ENCODE measurements around the gene RETREG2. TPM values are rescaled to one million over a fixed set of nuclear protein-coding genes. Genes with fewer than 3 reads are reported as not detected.
"Not testable (repeated sequence)": the region's sequence is repeated elsewhere in the genome, so short reads cannot be mapped to it uniquely, and the experiment has no call there.

The RETREG2 gene
- polyA plus RNA-seq, 1 donor from 2014 or later: 55.6 TPM

GRCh38 chr2:219198974-219199373 lies 20.9 kb downstream of the RETREG2 start:
- Mint-ChIP-seq H3K4me1 (no peaks in the 10 kb centered on the region), H3K4me3 (no peak overlapping the region), H3K27ac (no peak overlapping the region)

GRCh38 chr2:219199470-219200211 lies 21.6 kb downstream of the RETREG2 start:
- H3K4me1 Mint-ChIP-seq: no peaks in the 10 kb centered on the region
- no peaks in the 10 kb centered on the region for H3K27me3 Mint-ChIP-seq
- no peaks in the 10 kb centered on the region for H3K36me3 Mint-ChIP-seq
- H3K9me3 Mint-ChIP-seq: no peaks in the 10 kb centered on the region
- no peak overlapping the region for H3K4me3 Mint-ChIP-seq
- H3K27ac Mint-ChIP-seq: peak overlapping the region in 1 of 3 donors; percentile 27

More at GRCh38 chr2:219198974-219199373, 20.9 kb downstream of the RETREG2 start:
- Mint-ChIP-seq H3K27me3 (no peaks in the 10 kb centered on the region), H3K36me3 (no peaks in the 10 kb centered on the region), H3K9me3 (no peaks in the 10 kb centered on the region)

GRCh38 chr2:219200502-219201326 lies 22.6 kb downstream of the RETREG2 start:
- H3K27ac Mint-ChIP-seq: peak overlapping the region in 1 of 3 donors; percentile 36

GRCh38 chr2:219201331-219201730 lies 23.3 kb downstream of the RETREG2 start:
- not testable (repeated sequence) for H3K4me1 Mint-ChIP-seq, H3K4me3 Mint-ChIP-seq, H3K36me3 Mint-ChIP-seq, H3K27ac Mint-ChIP-seq, H3K9me3 Mint-ChIP-seq, H3K27me3 Mint-ChIP-seq

More at GRCh38 chr2:219200502-219201326, 22.6 kb downstream of the RETREG2 start:
- H3K4me1 Mint-ChIP-seq, H3K27me3 Mint-ChIP-seq, H3K36me3 Mint-ChIP-seq, H3K9me3 Mint-ChIP-seq: not testable (repeated sequence)
- H3K4me3 Mint-ChIP-seq: peak overlapping the region in 2 of 4 donors; percentile 5 to 8

- peak overlapping the region in 1 of 3 donors; percentile 27 for H3K27ac Mint-ChIP-seq
- peak overlapping the region in 2 of 4 donors; percentile 60 to 83 for H3K4me3 Mint-ChIP-seq
- H3K4me1 Mint-ChIP-seq: peaks cover 1 to 11% (median 10%) of the 10 kb centered on the region in 3 donors
- no peaks in the 10 kb centered on the region for H3K27me3 Mint-ChIP-seq
- H3K36me3 Mint-ChIP-seq: no peaks in the 10 kb centered on the region
- no peaks in the 10 kb centered on the region for H3K9me3 Mint-ChIP-seq
These were observed 26.5 kb downstream of the RETREG2 start for GRCh38 chr2:219204425-219205164.

GRCh38 chr2:219205165-219205538 lies 27.1 kb downstream of the RETREG2 start:
- Mint-ChIP-seq H3K27me3 (no peaks in the 10 kb centered on the region), H3K9me3 (no peaks in the 10 kb centered on the region), H3K27ac (peak overlapping the region in 1 of 3 donors; percentile 27), H3K36me3 (no peaks in the 10 kb centered on the region), H3K4me3 (peak overlapping the region in 2 of 4 donors; percentile 60 to 83), H3K4me1 (peaks cover 1 to 11% (median 10%) of the 10 kb centered on the region in 3 donors)

- peak overlapping the region; percentile 76 to 98 (median 95) for H3K27ac Mint-ChIP-seq
- H3K9me3 Mint-ChIP-seq: no peaks in the 10 kb centered on the region
- H3K36me3 Mint-ChIP-seq: no peaks in the 10 kb centered on the region
- peak overlapping the region; percentile 83 to 96 (median 94) for H3K4me3 Mint-ChIP-seq
- peaks cover 1 to 11% (median 11%) of the 10 kb centered on the region in 3 donors for H3K4me1 Mint-ChIP-seq
- no peaks in the 10 kb centered on the region for H3K27me3 Mint-ChIP-seq
These were observed 27.9 kb downstream of the RETREG2 start for GRCh38 chr2:219205981-219206327.

GRCh38 chr2:219206328-219207133 lies 28.5 kb downstream of the RETREG2 start, which contains the start of gene ZFAND2B:
TSS of gene ZFAND2B (plus strand) at chr2:219206782. CDS start at chr2:219206988, 206 bp downstream.
- H3K4me1 Mint-ChIP-seq: peaks cover 7 to 15% (median 11%) of the 10 kb centered on the region in 3 donors

GRCh38 chr2:219207134-219207883 lies 29.2 kb downstream of the RETREG2 start:
- Mint-ChIP-seq H3K4me1 (peaks cover 11 to 15% (median 11%) of the 10 kb centered on the region in 3 donors), H3K4me3 (peak overlapping the region; percentile 83 to 96 (median 94)), H3K27ac (peak overlapping the region in 2 of 3 donors; percentile 76 to 89), H3K36me3 (no peaks in the 10 kb centered on the region), H3K27me3 (no peaks in the 10 kb centered on the region), H3K9me3 (no peaks in the 10 kb centered on the region)

More at GRCh38 chr2:219206328-219207133, 28.5 kb downstream of the RETREG2 start, which contains the start of gene ZFAND2B:
- H3K27ac Mint-ChIP-seq: peak within 1 kb of the TSS; percentile 76 to 98 (median 95)
- no peaks in the 10 kb centered on the region for H3K27me3 Mint-ChIP-seq
- peak within 1 kb of the TSS; percentile 83 to 96 (median 94) for H3K4me3 Mint-ChIP-seq
- no peaks in the 10 kb centered on the region for H3K9me3 Mint-ChIP-seq
- no peaks in the 10 kb centered on the region for H3K36me3 Mint-ChIP-seq

- H3K4me1 Mint-ChIP-seq: peaks cover 11 to 15% (median 11%) of the 10 kb centered on the region in 3 donors
- peak overlapping the region; percentile 63 to 95 (median 82) for H3K4me3 Mint-ChIP-seq
These were observed 30.0 kb downstream of the RETREG2 start for GRCh38 chr2:219207884-219208740.

GRCh38 chr2:219209236-219210195 lies 31.4 kb downstream of the RETREG2 start:
- Mint-ChIP-seq H3K9me3 (no peaks in the 10 kb centered on the region), H3K36me3 (no peaks in the 10 kb centered on the region), H3K4me3 (peak overlapping the region in 1 of 4 donors; percentile 83)

More at GRCh38 chr2:219207884-219208740, 30.0 kb downstream of the RETREG2 start:
- Mint-ChIP-seq H3K36me3 (no peaks in the 10 kb centered on the region), H3K9me3 (no peaks in the 10 kb centered on the region), H3K27ac (peak overlapping the region; percentile 39 to 76 (median 67)), H3K27me3 (no peaks in the 10 kb centered on the region)

More at GRCh38 chr2:219209236-219210195, 31.4 kb downstream of the RETREG2 start:
- Mint-ChIP-seq H3K27ac (peak overlapping the region in 2 of 3 donors; percentile 76 to 96), H3K4me1 (peaks cover 11 to 15% (median 11%) of the 10 kb centered on the region in 3 donors), H3K27me3 (no peaks in the 10 kb centered on the region)

Measured in IgD-negative memory B cell (primary cell).